Liver (tissue), 9 donors: ENCODE results near the gene CBY3. TPM values are rescaled to one million over a fixed set of nuclear protein-coding genes. Genes with fewer than 3 reads are reported as not detected.
"Not testable (repeated sequence)": the region's sequence is repeated elsewhere in the genome, so short reads cannot be mapped to it uniquely, and the experiment has no call there.

Experiments used
- DNase-seq: peaks from one replicate; pipeline ENCODE4 v3.0.0-alpha.2; 2017; ENCODE audit warnings: low spot score
- H3K27ac ChIP-seq, 2 donors: one replicate each; pipeline ENCODE4 v1.7.0; 2013; ENCODE audit warnings: inconsistent platforms in 2 of 2, low read length in 2 of 2, control low read depth in 1 of 2, low read depth in 1 of 2, mild to moderate bottlenecking in 1 of 2
- H3K27me3 ChIP-seq, 4 donors: one replicate each; pipeline versions ENCODE4 v1.6.1 to v1.7.0; 2013; ENCODE audit warnings: low read length in 3 of 4, inconsistent platforms in 1 of 4, mild to moderate bottlenecking in 1 of 4, moderate library complexity in 1 of 4; ENCODE audit not compliant: control insufficient read depth in 4 of 4, insufficient read depth in 4 of 4
- H3K36me3 ChIP-seq, 4 donors: one replicate each; pipeline versions ENCODE4 v1.6.1 to v1.7.0; 2013; ENCODE audit warnings: low read length in 3 of 4, mild to moderate bottlenecking in 3 of 4, low read depth in 1 of 4, moderate library complexity in 1 of 4; ENCODE audit not compliant: control insufficient read depth in 4 of 4, insufficient read depth in 3 of 4
- H3K4me1 ChIP-seq, 4 donors: one replicate each; pipeline versions ENCODE4 v1.6.1 to v1.7.0; 2013; ENCODE audit warnings: low read length in 3 of 4, mild to moderate bottlenecking in 3 of 4, moderate library complexity in 1 of 4; ENCODE audit not compliant: control insufficient read depth in 4 of 4, insufficient read depth in 4 of 4
- H3K4me3 ChIP-seq, 3 donors: one replicate each; pipeline versions ENCODE4 v1.6.1 to v1.7.0; 2013; ENCODE audit warnings: low read length in 3 of 3, control low read depth in 1 of 3, low read depth in 1 of 3, mild to moderate bottlenecking in 1 of 3
- H3K9ac ChIP-seq, 2 donors: one replicate each; pipeline ENCODE4 v1.7.0; 2013; ENCODE audit warnings: low read length in 2 of 2, mild to moderate bottlenecking in 2 of 2, moderate library complexity in 2 of 2, control low read depth in 1 of 2, low read depth in 1 of 2
- H3K9me3 ChIP-seq, 4 donors: one replicate each; pipeline versions ENCODE4 v1.6.1 to v1.7.0; 2013; ENCODE audit warnings: low read length in 3 of 4; ENCODE audit not compliant: control insufficient read depth in 4 of 4
- WGBS: extraction: QIAGEN DNeasy Blood & Tissue Kit; methylation state at CpG from one replicate; pipeline ENCODE4 v1.1.7; 2013; 5-methylcytosine and 5-hydroxymethylcytosine counted together
- polyA plus RNA-seq, 2 donors: library from polyadenylated mRNA; stranded (reverse) in 1 of 2; unstranded in 1 of 2; fragments of 200-250 nt in 1 of 2; fragments of >200 nt in 1 of 2; fragmentation: Nextera tagmentation in 1 of 2; extraction: Ambion mirVana in 1 of 2; gene quantifications; one replicate each; pipeline versions ENCODE4 v1.2.1 to v1.2.3, GENCODE V29; 2013 to 2015
- total RNA-seq, 2 donors: library from RNA; depleted of rRNA; stranded (reverse); fragments of >200 nt; gene quantifications; one replicate each; pipeline ENCODE4 v1.2.3, GENCODE V29; 2014
- donor health status: healthy.
- donor health status: healthy.
- donor health status: healthy.
- donor health status: healthy.
- donor health status: healthy.

CBY3 gene
- total and polyA plus RNA-seq, 4 donors = not detected

GRCh38 chr5:179644766-179645165 lies 36.1 kb downstream of the CBY3 start:
- not testable (repeated sequence) for H3K27ac ChIP-seq, H3K36me3 ChIP-seq, H3K27me3 ChIP-seq, H3K9ac ChIP-seq, DNase-seq, H3K4me1 ChIP-seq, H3K4me3 ChIP-seq, H3K9me3 ChIP-seq
- 88% methylated on average over 4 of the region's 5 CpGs for WGBS

GRCh38 chr5:179643141-179643920 lies 37.5 kb downstream of the CBY3 start:
- DNase-seq, H3K27ac ChIP-seq, H3K4me3 ChIP-seq, H3K9ac ChIP-seq, H3K36me3 ChIP-seq, H3K4me1 ChIP-seq, H3K9me3 ChIP-seq, H3K27me3 ChIP-seq: not testable (repeated sequence)
- 86% methylated on average over 16 of the region's 16 CpGs for WGBS

GRCh38 chr5:179642626-179643025 lies 38.2 kb downstream of the CBY3 start:
- not testable (repeated sequence) for H3K9ac ChIP-seq, H3K36me3 ChIP-seq, H3K27me3 ChIP-seq, H3K4me3 ChIP-seq, H3K4me1 ChIP-seq, H3K9me3 ChIP-seq, DNase-seq, H3K27ac ChIP-seq
- WGBS = 89% methylated on average over 16 of the region's 17 CpGs

- H3K4me1 ChIP-seq, H3K9ac ChIP-seq, H3K27ac ChIP-seq, DNase-seq, H3K4me3 ChIP-seq, H3K9me3 ChIP-seq, H3K36me3 ChIP-seq, H3K27me3 ChIP-seq: not testable (repeated sequence)
- no CpG with 5 or more reads among the region's 4 CpGs for WGBS
Measured at GRCh38 chr5:179641745-179642144, 39.1 kb downstream of the CBY3 start.

GRCh38 chr5:179639296-179639695 lies 41.5 kb downstream of the CBY3 start:
- WGBS = 95% methylated on average over 11 of the region's 11 CpGs

DNA sequence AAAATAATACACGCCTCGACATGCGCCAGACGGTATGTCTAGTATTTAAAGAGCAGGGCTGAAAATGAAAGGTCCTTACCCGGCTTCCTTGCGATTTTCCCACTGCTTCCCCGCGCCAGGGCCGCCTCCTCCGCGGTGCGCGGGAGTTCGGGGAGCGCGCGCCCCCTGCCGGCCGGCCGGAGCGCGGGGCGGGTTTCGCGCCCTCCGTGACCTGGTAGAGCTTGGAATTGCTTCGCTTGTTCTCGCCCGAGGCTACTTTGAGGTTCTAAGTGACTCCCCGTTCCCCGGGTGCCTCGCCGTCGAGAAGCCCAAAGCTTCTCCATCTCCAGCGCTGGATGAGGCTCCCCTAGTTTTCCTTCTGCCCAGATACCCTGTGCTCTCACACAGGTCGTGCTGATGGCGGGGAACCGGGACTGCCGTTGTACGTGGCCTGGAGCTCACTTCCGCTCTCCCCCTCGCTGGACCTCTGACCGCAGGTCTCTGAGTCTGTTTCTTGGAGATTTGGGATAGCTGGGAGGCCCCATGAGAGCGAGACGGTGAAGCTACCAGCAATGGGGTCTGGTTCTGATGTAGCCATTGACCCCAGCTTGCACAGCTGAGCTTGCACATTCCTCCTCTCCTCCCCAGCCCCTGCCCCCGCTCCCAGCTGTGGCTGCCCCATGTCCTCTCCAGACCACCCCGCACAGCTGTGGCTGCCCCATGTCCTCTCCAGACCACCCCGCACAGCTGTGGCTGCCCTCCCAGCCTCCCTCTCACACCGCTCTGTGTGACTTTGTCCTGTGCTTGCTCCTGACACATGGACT lies 46.3 kb downstream of the CBY3 start:
- not testable (repeated sequence) for H3K27me3 ChIP-seq, H3K9me3 ChIP-seq, H3K9ac ChIP-seq, DNase-seq, H3K36me3 ChIP-seq, H3K4me3 ChIP-seq, H3K4me1 ChIP-seq, H3K27ac ChIP-seq
- 1% methylated on average over 9 of the region's 49 CpGs for WGBS

More at GRCh38 chr5:179639296-179639695, 41.5 kb downstream of the CBY3 start:
- not testable (repeated sequence) for DNase-seq, H3K9me3 ChIP-seq, H3K36me3 ChIP-seq, H3K9ac ChIP-seq, H3K27ac ChIP-seq, H3K4me1 ChIP-seq, H3K4me3 ChIP-seq, H3K27me3 ChIP-seq

- H3K36me3 ChIP-seq, H3K9me3 ChIP-seq, DNase-seq, H3K27me3 ChIP-seq, H3K4me1 ChIP-seq, H3K27ac ChIP-seq, H3K9ac ChIP-seq: not testable (repeated sequence)
- H3K4me3 ChIP-seq = peak overlapping the region in 1 of 3 donors; percentile 20
- 65% methylated on average over 19 of the region's 38 CpGs for WGBS
Measured at GRCh38 chr5:179633501-179634369, 47.1 kb downstream of the CBY3 start.
